GM03348 (cell line): ENCODE measurements around the gene ZNF804B.

Experiments
- DNase-seq: peaks from one replicate; pipeline ENCODE4 v3.0.0; 2012; ENCODE audit warnings: low spot score

ZNF804B gene

GRCh38 chr7:88835147-88835728, 75.7 kb downstream of the ZNF804B start:
- DNase-seq, result peak; percentile 18

DNA sequence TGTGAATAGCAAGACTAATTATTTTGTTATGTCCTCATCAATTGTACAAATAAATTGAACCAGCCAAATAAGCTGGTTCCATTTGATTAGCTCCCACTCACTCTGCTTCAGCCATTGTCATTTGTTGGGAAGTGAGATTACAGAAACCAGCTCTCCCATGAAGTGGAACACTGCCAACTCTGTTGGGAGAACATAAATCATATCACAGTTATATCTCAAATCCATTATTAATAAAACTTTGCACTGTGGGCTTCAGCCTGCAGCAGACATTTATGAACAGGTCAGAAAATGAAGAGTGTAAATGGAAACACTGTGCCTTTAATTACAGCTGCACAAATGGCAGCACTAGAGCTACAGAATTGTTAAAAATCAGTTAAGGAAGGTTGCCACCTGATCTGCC, 82.7 kb downstream of the ZNF804B start:
- DNase-seq, result no peak

DNA sequence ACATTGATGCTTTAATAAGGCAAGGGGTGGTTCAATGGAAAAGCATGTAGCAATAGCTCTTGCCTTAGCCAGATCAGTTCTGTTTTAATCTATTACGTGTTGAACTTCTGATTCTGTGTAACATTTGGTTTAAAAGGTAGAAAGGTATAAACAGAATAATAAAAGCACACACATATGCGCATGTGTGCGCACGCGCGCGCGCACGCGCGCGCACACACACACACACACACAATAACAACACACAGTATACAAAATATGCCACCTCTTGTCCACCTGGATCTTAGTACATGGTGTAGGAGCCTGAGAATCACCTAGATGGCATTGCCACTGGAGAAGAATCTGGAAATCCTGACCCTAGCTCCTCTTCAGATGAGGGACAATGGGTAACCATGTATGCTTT, 85.6 kb downstream of the ZNF804B start:
- no peak for DNase-seq

GRCh38 chr7:88851220-88851619, 91.7 kb downstream of the ZNF804B start:
- DNase-seq, result no peak

- DNase-seq, result no peak
These were observed 99.8 kb downstream of the ZNF804B start for GRCh38 chr7:88859288-88859687.

GRCh38 chr7:88866265-88866863, 106.9 kb downstream of the ZNF804B start:
- DNase-seq, result no peak

- DNase-seq, result no peak
These were observed 107.7 kb downstream of the ZNF804B start for GRCh38 chr7:88867158-88867557.

DNA sequence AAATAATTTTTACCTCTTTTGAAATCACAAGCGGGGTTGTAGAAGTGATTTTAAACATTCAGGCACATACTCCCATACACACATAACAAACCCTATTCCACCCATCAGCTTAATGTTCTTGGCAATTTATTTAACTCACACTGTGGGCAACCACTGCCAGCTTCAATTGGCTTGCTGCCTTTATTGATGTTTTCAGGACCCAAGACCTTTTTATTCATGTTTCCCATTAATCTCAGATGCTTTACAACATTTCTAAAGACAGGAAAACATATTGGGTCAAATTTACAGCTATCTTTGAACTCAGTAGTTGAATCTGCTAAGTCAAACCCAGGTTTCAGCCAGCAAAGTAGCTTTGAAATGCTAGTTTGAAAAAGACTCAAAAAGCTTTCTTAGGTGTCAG, 109.0 kb downstream of the ZNF804B start:
- DNase-seq, result no peak

GRCh38 chr7:88881136-88881535, 121.6 kb downstream of the ZNF804B start:
- no peak for DNase-seq

DNA sequence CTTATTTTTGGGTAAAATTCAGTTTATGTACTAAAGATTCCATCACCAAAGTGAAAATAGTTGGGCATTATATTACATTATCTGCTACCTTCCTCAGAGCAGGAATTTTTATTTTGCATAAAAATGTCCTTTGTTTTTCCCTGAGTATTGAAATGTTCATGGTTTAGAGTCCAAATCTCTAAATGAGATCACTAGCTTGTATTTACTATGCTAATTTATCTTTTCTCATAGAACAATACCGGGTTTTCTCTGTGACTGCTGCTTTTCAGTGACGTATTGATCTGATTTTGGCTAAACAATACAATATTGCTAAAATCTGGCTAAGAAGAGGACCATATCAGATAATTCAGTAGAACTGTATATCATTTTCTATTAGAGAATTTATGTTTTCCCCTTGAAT, 125.6 kb downstream of the ZNF804B start:
- no peak for DNase-seq

GRCh38 chr7:88888684-88889083, 129.2 kb downstream of the ZNF804B start:
- DNase-seq, result no peak

DNA sequence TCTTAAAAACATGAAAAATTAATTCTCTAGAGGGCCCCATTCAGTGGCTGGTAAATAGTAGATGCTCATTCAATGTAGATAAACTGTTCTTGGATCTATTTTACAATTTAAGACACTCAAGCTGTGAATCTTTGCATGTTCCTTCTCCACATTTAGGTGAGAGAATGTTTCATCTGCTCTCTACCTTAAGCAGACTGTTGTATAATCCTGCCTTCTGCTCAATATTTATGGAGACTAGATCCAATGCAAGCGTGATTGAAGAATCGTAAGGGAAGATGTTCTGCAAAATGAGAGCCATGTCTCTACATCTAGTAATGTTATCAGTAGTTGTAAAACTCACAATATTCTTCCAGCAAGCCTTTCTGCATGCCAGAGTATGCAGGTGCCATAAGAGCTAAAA, 151.0 kb downstream of the ZNF804B start:
- DNase-seq, result no peak

- DNase-seq, result no peak
These were observed 153.4 kb downstream of the ZNF804B start for GRCh38 chr7:88912852-88913251.

GRCh38 chr7:88915615-88916014, 156.1 kb downstream of the ZNF804B start:
- DNase-seq, result no peak

DNA sequence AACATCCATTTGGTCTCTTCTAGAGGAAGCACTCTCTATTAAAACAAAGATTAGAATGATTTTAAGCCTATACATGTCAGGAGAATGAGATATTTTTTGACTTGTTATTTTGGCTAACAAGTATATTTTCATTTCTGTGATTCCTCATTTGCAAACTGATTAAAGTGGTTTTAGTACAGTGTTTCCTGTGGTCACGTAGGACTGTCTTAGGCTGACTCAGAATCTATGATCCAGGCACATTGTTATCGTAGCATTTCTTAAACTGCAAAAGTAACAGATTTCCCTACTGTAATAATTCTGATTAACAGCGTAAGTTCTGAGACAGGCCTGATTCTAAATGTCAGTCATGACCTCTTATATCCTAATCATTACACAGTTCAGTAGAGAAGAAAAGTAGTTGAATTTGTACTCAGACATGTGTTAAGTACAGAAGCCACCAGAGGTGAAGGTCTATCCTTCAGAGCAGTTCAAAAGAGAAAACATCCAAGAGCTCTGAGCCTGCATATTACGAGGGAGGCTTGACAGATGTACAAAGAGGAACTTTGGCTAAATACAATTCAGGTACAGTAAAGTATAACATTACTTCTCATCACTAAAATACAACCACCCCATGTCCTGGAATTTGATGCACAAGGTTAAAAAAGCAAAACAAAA, 160.1 kb downstream of the ZNF804B start:
- no peak for DNase-seq

- DNase-seq, result no peak
These were observed 163.4 kb downstream of the ZNF804B start for GRCh38 chr7:88922944-88923343.

DNA sequence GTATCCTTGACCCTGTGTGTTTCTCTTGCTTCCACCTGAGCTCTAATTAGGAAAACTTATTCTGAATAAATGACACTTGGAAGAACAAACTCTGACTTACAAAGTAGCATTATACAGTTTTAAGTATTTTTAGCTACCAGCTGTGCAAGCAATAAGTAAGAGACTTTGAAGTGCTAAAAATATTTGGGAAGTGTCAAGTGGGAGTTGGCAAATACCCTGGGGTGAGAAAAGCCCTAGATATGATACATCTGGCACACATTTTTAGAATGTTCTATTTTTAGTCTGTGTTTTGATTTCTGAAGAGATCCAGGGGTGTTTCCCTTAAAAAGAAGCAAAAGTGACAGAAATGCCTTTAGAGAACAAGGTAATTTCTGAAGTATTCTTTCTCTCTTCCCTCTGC, 168.8 kb downstream of the ZNF804B start:
- no peak for DNase-seq

DNA sequence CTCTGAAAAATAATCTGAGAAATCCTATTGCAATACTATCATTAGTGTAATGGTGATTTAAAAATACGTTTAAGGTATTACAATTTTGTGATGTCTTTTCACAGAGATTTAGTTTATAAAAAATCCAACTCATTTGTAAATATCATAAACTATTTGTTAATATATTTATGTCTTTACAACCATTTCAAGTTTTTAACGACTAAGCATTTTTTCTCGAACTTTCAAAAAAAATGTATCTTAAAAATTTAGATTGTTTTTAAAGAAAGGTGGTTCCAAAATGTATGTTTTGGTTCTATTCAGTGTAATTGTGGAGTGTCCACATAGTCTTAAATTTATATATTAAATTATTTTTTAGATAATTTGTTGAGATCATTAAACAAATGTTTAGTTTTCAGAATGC, 170.2 kb downstream of the ZNF804B start:
- DNase-seq, result no peak

- DNase-seq, result no peak
These were observed 173.8 kb downstream of the ZNF804B start for GRCh38 chr7:88933285-88933684.

- no peak for DNase-seq
These were observed 183.5 kb downstream of the ZNF804B start for GRCh38 chr7:88942815-88943501.

DNA sequence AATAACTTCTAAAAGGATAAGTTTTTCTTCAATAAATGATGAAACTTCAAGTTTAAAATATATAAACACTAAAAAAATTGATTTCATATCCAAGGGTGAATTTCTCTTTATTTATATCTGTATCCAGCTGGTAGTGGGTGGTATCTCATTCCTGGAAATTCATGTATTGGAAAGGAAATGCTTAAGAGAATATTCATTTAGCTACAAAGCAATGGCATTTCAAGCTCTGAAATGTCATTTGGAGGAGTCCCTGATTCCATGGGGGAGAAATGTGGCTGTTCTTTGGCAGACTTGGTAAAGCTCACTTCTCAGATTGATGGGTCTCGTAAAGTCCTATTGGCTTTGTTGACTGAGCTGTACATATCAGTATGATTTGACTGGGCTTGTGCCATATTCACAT, 192.3 kb downstream of the ZNF804B start:
- no peak for DNase-seq

DNA sequence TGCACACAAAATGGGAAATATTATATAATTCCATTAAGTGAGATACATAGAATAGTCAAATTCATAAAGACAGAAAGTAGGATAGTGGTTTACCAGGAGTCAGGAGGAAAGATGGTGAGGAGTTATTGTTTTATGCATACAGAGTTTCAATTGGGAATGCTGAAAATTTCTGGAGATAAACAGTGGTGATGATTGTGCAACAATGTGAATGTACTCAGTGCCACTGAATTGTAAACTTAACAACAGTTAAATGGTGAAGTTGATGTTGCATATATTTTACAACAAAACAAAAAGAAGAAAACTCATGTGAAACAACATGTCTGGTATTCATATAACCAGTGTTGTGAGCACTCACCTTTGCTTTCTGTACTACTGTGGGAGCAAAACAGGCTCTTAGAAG, 204.9 kb downstream of the ZNF804B start:
- no peak for DNase-seq

DNA sequence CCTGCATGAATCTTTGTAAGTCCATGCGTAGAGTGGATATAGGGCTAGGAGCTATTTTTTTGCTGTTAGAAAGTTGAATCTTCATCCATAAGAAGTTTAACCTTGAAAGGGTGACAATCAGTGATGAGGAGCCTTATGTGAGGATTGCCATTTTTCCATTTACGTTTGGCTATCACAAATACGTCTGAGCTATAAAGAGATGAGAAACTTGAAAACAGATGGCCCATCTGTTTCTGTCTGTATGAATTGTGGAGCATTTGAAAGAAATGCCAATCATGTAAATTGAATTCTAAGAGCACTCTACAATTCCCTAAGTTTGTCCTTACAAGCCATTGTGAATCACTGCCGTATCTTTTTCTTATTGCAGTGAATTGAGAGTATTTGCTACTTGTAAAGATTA, 205.9 kb downstream of the ZNF804B start:
- no peak for DNase-seq
